GM21447 (cell line): ENCODE data around the gene ARHGEF16.

Experiments used
- ATAC-seq: cut with Tn5 transposase; IDR thresholded peaks from one replicate; pipeline ENCODE4 v1.9.1; 2021; ENCODE audit not compliant: unreplicated experiment

ARHGEF16 gene

DNA sequence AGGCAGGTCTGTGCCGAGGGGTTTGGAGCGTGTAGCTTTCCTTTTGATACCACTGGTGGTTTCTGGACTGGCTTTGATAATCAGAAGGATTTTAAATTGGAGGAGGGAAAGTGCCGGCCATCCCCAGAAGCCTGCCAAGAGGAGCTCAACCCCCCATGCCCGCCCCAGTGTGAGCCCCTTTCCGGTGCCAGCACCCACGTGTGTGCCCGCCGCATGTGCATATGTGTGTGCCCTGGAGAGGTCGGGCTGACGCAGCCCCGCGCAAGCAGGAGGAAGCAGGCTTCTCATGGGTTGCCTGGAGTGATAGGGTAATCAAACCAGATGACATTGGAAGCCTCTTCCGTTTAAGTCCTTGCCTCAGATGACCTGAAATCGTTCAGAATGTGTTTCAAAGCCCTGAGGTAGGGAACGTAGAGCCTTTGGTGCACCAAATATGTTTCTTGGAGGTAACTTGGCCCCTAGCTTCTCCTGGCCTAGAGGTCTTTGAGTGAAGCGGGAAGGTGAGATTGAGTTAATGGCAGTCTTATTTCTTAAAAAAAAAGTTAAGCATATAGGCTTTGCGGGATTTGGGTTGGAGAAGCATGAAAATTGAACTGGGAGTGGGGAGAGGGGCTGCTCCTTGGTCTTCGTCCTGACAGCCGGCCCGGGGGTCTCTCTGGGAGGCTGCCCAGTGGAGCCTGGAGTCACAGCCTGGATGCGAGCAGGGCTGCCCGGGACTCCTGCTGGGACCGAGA, 34.1 kb upstream of the ARHGEF16 start:
- no peak for ATAC-seq

DNA sequence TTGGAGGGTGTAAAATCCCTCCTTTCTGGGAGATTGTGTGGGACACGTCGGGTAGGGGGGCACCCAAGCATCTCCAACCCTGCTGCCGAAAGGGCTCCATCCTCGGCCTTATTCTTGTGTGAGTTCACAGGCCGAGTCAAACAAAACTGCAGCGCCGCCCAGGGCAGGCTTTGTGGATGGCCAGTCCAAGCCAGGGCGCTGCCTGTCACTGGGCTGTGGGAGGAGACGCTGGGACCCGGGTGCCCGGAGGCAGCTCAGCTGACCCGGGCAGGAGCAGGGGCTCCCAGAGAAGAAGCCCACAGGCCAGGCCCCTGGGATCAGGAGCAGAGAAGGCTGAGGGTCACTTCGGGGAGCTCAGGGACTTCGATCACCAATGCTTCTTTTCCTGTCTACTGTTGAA, 31.8 kb upstream of the ARHGEF16 start:
- no peak for ATAC-seq

DNA sequence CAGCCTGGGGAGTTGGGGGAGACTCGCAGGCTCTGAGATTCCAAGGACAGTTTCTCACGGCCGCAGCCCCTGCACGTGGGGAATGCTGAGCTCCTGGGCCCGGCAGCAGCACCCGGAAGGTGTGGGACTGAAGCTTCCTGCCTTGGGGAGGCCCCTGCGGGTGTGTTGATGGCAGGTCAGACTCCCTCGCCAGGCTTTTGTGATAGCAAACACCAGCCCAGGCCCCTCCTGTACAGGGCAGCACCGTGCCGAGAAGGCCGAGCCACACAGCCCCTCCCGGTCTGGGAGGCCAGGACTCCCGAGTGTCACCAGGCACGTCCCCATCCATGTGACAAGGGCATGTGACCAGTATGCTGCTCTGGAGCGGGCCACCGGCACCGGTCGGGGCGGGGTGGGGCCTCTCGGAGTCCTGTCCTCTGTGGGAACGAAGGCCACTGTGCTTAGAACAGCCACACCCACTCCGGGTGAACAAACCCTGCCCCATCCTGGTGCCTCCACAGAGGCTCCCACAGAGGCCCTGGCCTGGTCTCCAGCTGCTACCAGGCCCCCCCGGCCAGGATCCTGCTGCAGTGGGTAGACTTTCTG, 31.1 kb upstream of the ARHGEF16 start:
- ATAC-seq, result no peak

DNA sequence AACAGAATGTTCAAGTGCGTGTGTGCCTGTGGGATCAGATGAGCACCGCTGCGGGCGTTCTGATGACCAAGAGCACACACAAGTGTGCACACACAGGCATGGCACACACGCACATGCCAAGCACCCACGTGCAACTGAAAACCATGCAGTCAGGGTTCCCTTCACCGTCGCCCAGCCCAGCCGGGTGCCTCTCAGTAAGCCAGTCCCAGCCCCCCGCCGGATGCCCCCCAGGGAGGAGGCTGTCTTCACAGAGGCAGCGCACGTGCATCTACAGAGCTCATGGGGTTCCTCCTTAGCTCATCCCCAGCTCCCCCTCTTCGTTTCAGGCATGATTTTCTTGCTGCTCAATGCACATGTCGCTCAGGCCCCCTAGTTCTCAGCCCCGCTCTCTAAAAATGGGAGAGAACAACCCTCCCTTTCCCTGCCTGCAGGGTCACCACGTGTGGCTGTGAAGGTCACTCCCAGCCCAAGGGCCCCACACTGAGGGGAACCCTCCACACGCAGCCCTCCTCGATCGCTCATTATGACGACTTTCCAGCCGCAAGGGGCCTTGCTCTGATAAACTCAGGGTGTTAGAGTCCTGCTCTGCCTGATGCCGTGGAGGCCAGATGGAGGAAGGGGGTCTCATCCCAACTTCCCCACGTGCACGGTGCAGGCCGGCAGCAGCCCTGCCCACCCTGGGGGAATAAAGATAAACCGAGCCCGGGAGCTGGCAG, 30.4 kb upstream of the ARHGEF16 start:
- ATAC-seq, result no peak

DNA sequence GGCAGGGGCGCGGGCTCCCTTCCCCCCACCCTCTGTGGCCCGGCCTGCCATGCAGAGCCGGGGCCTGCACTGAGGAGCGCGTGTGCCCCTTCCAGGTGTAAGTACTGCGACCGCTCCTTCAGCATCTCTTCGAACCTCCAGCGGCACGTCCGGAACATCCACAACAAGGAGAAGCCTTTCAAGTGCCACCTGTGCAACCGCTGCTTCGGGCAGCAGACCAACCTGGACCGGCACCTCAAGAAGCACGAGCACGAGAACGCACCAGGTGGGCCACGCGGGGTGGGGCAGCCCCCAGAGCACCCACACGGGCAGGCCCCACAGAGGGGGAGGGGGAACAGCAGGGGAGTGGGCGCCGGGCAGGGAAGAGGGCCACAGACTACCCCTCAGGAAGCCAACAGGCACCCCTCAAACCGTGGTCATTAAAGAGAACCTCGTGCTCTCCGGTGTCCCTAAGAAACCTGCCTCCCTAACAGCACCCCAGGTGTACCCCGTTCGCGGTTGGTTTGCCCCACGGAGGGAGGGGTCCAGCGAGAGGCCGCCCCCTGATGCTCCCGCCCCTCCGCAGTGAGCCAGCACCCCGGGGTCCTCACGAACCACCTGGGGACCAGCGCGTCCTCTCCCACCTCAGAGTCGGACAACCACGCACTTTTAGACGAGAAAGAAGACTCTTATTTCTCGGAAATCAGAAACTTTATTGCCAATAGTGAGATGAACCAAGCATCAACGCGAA, 28.8 kb upstream of the ARHGEF16 start:
- ATAC-seq, result no peak

DNA sequence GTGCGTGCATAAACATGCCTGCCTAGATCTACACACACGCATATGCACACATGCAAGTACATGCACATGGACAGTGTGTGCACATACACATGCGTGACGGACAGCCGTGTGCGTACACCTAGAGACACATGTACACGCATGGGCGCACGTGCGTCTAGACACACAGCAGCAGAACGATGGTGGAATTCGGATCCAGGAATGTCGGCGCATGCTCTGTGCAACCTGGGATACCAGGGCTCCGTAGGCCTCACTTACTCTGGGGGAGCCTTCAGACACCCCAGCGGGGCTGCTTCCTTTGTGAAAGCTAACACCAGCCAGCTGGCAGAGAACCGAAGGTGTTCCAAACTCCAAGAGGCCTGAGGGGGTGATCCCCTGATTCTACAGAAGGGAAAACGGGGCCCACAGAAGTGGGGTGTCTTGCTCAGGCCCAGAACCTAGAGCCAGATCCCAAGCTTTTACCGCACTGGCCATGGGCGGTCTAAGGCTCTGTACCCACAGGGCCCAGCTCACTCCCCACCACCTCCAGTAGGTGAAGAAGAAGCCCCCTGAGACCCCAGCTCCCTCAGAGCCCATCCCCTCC, 27.4 kb upstream of the ARHGEF16 start:
- no peak for ATAC-seq

DNA sequence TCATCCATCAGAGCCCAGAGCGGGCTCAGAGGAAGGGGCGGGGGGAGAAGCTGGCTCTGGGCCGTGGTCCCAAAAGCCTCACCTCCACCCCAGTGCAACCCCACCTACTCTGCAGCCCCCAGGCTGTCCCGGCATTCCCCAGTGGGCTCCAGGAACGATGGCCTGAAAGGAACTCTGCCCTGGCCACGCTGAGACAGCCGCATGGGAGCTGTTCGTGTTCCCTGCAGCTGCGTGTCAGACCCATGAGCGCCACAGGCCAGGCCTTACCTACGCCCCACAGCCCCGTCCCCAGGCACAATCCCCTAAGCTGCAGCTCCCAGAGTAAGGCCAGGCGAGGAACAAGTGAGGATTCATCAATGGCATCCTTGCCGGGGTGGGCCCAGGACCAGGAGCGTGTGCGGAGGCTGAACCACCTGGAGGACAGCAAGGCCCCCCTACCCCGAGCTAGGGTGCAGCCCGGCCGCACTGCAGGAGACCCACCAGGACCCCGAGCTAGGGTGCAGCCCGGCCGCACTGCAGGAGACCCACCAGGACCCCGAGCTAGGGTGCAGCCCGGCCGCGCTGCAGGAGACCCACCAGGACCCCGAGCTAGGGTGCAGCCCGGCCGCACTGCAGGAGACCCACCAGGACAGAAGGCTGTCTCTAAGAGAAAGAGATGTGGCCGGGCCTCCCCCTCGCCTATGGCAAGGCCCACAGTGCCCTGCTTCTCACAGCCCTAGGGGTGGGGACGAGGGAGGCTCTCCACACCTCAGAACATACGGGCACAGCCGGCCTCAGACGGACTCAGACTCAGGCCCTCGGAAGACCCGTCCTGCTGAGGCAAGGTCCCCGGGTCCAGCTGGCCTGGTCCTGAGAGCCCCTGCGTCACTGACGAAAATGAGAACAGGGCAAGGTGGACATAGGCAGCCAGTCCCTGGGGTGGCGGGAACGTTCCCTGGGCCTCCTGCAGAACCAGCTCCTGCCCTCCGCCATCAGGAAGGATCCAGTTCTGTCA, 26.5 kb upstream of the ARHGEF16 start:
- ATAC-seq, result no peak

DNA sequence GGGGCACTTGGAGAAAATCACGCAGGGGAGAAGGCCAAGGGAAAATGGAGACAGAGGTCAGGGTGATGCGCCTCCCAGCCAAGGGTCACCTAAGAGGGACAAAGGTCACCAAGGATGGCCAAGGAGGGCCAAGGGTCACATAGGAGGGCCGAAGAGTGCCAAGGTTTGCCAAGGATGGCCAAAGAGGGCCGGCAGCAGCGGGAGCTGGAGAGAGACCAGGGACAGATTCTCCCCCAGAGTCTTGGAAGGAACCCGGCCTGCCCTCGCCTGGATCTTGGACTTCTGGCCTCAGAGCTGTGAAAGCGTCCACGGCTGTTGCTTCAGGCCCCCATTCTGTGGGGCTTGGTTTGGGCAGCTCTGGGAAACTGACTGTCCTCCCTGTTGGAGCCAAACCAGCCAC, 25.6 kb upstream of the ARHGEF16 start:
- ATAC-seq, result no peak

DNA sequence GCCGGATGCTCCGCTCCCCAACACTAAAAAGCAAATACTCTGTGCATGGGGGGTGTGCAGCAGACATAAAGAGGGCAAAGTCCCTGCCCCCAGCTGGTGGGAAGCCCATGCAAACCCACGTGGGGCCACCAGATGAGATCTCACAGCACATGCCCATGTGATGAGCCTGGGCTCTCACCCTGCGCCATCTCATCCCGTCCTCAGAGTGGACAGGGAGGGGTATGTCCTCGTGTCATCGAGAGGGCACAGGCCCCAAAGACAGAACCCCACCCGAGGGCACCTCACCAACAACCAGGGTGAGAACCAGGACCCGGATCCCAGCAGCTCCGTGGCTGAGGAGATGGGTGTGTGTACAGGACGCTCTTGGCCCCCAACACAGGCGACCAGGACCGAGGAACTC, 25.1 kb upstream of the ARHGEF16 start:
- no peak for ATAC-seq

DNA sequence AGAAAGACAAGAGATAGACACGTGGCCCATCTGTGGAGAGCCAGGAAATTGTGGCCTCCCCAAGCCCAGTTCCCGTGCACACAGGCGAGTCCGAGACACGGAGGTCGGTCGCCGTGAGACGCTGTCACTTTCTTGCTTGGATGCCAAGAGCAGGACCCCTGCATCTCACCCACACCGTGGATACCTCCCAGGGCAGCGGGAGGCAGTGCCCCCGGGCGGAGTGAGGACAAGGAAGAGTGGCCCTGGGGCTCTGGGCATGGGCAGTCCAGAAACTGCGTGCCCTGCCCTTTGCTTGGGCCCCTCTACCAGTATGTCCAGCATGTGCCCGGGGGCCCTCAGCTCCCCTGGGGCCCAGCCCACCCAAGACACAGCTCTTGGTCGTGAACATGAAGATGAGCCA, 24.7 kb upstream of the ARHGEF16 start:
- no peak for ATAC-seq

DNA sequence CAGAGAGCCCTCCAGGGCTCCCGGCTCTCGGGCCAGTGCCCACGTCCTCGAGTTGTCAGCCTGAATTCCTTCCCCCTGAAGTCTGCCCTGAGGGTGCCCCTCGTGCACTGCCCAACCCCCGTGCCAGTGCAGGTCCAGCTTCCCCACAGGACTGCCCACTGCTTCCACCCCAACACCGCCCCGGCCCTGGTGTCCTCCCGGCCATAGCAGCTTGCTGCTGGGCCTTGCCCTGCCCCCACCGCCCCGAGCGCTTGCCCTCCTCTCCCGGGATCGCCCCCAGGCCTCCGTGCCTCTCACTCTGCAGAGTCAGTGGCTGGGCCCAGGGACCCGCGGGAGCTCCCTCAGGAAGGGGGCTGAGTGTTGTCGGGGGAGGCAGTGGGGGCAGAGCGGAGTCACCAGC, 24.1 kb upstream of the ARHGEF16 start:
- no peak for ATAC-seq

DNA sequence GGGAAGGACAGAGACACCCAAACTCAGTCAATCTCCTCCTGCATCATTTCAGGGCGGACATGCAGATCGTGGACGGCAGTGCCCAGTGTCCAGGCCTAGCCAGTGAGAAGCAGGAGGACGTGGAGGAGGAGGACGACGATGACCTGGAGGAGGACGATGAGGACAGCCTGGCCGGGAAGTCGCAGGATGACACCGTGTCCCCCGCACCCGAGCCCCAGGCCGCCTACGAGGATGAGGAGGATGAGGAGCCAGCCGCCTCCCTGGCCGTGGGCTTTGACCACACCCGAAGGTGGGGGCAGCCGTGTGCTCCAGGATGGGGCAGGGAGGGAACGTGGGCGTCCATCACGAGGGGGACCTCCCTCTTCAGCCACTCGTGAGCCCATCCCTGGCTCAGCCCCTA, 23.6 kb upstream of the ARHGEF16 start:
- ATAC-seq, result no peak

DNA sequence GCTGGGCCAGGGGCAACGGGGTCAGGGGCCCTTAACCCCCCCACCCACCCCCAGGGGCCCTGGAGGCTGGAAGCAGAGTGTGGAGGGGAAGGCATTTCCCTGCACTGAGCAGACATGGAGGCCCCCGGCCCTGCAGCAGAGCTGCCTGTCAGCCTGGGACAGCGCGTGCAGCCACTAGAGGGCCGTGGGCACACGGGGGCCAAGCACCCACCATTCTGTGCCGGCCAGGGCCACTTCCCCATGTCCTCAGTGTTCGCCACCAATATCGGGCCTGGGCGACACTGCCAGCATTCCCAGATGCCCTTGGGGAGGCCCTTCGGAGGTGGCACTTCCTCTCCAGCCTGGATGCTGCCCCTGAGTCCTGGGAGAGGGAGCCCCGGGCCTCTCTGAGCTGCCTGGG, 23.2 kb upstream of the ARHGEF16 start:
- no peak for ATAC-seq

DNA sequence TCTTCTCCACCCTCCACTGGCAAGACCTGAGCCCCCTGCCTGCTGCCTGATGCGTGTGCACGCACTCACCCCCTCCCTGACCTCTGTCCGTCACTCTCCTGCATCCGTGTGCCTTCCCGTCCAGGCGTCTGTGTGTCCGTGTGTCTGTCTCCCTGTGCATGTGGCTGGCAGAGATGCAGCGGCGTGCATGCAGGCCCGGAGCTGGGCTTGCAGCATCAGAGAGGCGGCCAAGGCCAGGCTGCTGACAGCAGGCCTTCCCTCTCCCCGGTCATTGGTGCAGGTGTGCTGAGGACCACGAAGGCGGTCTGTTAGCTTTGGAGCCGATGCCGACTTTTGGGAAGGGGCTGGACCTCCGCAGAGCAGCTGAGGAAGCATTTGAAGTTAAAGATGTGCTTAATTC, 22.8 kb upstream of the ARHGEF16 start:
- no peak for ATAC-seq

DNA sequence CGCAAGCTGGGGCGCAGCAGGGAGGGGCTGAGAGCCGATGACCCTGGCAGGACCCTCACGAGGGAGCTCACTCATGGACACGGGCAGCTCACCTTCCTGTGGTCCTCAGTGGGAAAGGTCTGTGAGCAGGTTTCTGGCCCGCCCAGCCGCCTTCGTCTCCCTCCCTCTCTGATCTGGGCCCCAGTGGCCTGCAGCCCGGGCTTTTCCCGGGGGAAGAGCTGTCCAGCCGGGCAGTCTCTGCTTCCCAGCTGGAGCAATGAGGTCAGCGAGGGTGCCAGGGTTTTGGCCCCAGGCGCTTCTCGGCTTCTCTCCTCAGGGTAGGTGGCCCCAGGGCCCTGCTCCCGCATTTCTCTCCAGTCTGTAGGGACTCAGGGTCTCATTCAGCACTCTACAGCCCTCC, 22.2 kb upstream of the ARHGEF16 start:
- ATAC-seq, result no peak

DNA sequence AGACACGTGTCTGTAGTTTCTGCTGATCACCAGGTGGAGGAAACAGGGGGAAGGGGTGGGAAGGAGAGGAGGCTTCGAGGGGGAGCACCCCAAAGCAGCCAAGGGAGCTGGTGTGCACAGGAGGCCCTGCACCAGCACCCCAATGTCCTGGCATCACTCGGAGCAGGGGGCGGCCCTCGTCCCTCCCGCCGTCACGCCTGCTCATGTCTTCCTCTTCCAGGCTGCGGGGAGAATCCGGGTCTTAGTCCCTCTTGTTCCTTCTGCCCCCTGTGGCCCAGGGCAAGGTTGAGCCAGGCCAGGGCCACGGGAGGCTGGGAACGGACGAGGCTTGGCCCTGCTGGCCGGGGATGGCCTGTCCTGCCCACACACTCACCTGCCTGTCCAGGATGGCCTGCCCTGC, 21.4 kb upstream of the ARHGEF16 start:
- ATAC-seq, result no peak

DNA sequence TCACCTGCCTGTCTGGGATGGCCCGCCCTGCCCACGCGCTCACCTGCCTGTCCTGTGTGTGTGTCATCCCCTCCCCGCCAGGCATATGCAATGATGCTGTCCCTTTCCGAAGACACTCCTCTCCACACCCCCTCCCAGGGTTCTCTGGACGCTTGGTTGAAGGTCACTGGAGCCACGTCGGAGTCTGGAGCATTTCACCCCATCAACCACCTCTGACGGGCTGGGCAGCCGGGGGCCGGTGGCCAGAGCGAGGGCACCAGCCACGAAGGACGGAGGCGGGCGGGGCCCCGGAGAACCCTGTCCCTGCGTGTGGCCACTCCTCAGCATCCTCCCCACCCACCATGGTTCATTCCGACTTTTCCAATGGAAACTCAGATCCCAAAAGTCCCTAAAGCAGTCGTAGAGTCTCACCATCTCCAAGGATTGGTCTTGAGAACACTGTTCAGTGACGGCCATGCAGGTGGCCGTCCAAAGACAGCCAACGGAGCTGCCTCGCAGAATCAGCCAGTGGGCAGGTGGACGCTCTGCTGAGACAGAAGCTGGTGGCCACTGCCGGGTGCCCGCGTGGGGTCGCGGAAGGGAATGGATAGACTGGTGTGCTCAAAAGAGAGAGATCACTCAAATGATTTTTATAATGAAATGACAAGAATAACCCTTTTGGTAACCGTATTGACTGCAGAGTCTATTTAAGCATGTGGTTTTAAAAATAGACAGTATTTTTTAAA, 20.7 kb upstream of the ARHGEF16 start:
- no peak for ATAC-seq

DNA sequence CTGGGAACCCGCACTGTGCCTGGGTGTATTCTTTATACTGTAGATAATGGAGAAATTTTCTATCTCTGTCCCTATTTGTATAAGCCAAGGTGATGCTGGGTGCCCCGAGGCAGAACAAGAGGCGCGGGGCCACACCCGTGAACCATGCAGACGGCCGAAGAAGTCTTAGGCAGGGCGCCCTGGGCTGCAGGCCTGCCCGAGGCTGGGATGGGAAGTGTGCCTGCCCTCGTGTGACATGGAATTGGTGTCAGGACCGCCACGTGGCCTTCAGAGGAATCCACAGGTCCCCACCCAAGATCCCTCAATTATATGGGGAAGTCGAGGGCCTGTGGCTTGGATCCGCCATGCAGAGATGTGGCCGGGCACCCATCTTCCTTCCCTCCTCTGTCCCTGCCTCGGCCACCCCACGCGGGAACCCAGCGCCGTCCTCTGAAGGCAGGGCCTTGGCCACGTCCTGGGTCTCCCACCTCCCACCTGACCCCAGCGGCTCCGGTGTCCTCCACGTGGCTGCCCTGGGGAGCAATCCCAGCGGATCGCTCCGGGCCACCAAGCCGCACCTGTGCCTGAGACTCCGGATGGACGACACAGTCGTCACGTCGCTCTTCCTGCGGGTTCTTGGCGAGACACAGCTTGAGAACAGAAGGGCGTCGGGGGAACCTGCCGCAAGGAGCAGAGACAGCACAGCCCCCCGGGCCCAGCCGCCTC, 19.9 kb upstream of the ARHGEF16 start:
- ATAC-seq, result no peak

DNA sequence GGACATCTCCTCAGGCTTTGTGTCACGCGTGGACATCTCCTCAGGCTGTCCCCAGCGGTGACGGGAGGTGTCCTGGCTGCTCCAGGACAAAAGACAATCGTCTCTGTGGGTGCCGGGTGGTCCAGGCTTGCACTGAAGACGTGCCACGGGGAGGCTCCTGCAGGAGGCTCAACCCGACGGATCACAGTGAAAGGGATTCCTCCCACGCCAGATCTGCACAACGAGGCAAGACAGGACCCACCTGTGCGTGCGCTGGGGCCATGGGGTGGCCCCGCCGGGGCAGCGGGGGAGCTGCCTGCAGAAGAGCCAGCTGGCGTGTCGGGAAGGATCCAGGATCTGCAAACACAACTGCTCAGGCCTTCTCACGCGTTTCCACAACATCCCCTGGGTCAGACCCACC, 18.8 kb upstream of the ARHGEF16 start:
- ATAC-seq, result no peak
